MCF 10A (cell line): Measurements from ENCODE around the gene ZNF35. TPM values are rescaled to one million over a fixed set of nuclear protein-coding genes. Genes with fewer than 3 reads are reported as not detected.

Source experiments
- BruUV-seq: library from RNA; stranded (reverse); fragments of 400-500 nt; replicated peaks from 2 replicates; lab custom pipeline; 2021; lab: Mats Ljungman, UMichigan
- CTCF ChIA-PET: fragments of 300-600 bp; sonication (Branson Sonifier 250); formaldehyde crosslinking; extraction: SDS; loops from one replicate; lab custom pipeline; 2021; ENCODE audit warnings: antibody characterized with exemption, inconsistent platforms; lab: Yijun Ruan, JAX
- POLR2A ChIA-PET: fragments of 300-600, 350-650 bp; sonication (Branson Sonifier 250); formaldehyde crosslinking; extraction: SDS; loops from one replicate; lab custom pipeline; 2020; ENCODE audit warnings: antibody characterized with exemption, inconsistent platforms; lab: Yijun Ruan, JAX
- DNase-seq: peaks from one replicate; pipeline ENCODE4 v3.0.0-alpha.2; 2018; ENCODE audit not compliant: unreplicated experiment
- H3K27ac Mint-ChIP-seq: one replicate; pipeline ENCODE4 v1.8.0; 2022; ENCODE audit warnings: mild to moderate bottlenecking, low read depth, mixed read lengths; ENCODE audit not compliant: unreplicated experiment
- H3K27me3 Mint-ChIP-seq: one replicate; pipeline ENCODE4 v1.8.0; 2022; ENCODE audit warnings: mixed read lengths; ENCODE audit not compliant: insufficient read depth, unreplicated experiment
- H3K36me3 Mint-ChIP-seq: one replicate; pipeline ENCODE4 v1.8.0; 2022; ENCODE audit warnings: mild to moderate bottlenecking, moderate library complexity, mixed read lengths; ENCODE audit not compliant: insufficient read depth, unreplicated experiment
- H3K4me1 Mint-ChIP-seq: one replicate; pipeline ENCODE4 v1.8.0; 2022; ENCODE audit warnings: mixed read lengths; ENCODE audit not compliant: insufficient read depth, unreplicated experiment
- H3K4me3 Mint-ChIP-seq: one replicate; pipeline ENCODE4 v1.8.0; 2022; ENCODE audit warnings: mild to moderate bottlenecking, moderate library complexity, mixed read lengths; ENCODE audit not compliant: unreplicated experiment
- H3K9me3 Mint-ChIP-seq: one replicate; pipeline ENCODE4 v1.8.0; 2022; ENCODE audit warnings: mixed read lengths; ENCODE audit not compliant: unreplicated experiment
- CTCF ChIP-seq: fragments of 200-600 bp; IDR thresholded peaks from one replicate; pipeline ENCODE4 v1.8.0; 2022; ENCODE audit warnings: antibody characterized with exemption, mild to moderate bottlenecking; ENCODE audit not compliant: unreplicated experiment
- intact Hi-C: fragments of 100-400 bp; cut with micrococcal nuclease; formaldehyde crosslinking; loops from 2 replicates; pipeline ENCODE4 v1.14.1; 2022
- total RNA-seq: library from RNA; stranded (reverse); gene quantifications from 2 replicates; pipeline ENCODE4 v1.2.3, GENCODE V29; 2022

The ZNF35 gene
- total RNA-seq, 1 experiment from 2014 or later, result 9.9 TPM

- Mint-ChIP-seq H3K9me3 (peaks cover 21% of the 10 kb centered on the region), H3K36me3 (no peaks in the 10 kb centered on the region), H3K27me3 (no peaks in the 10 kb centered on the region), H3K4me1 (no peaks in the 10 kb centered on the region), H3K4me3 (no peak overlapping the region), H3K27ac (no peak overlapping the region)
- CTCF ChIA-PET, result no interaction called here
- BruUV-seq, result no TSS peak
- POLR2A ChIA-PET, result no interaction called here
- no peak for TF ChIP-seq CTCF
- intact Hi-C loops, result no loop called here
- no peak for DNase-seq
Observed at GRCh38 chr3:44687898-44688297, 39.4 kb downstream of the ZNF35 start.

Other genes starting within 250 kb of the ZNF35 start
- 10.1 and 11.0 TPM in 2 replicates for gene ZNF445, start 171.1 kb upstream of the ZNF35 start, total RNA-seq
- not detected in 2 replicates for gene ZKSCAN7, start 93.5 kb upstream of the ZNF35 start, total RNA-seq
- not detected in 2 replicates for gene ZNF660, start 63.8 kb upstream of the ZNF35 start, total RNA-seq
- gene ZNF197, start 23.7 kb upstream of the ZNF35 start, total RNA-seq, result 15.6 and 15.8 TPM in 2 replicates
- gene ZNF502, start 63.9 kb downstream of the ZNF35 start, total RNA-seq, result 2.4 and 2.8 TPM in 2 replicates
- 0.17 and 0.40 TPM in 2 replicates for gene ZNF501, start 80.9 kb downstream of the ZNF35 start, total RNA-seq
- 17.7 and 18.2 TPM in 2 replicates for gene KIAA1143, start 112.9 kb downstream of the ZNF35 start, total RNA-seq
- gene KIF15, start 113.1 kb downstream of the ZNF35 start, total RNA-seq, result 5.6 and 10.6 TPM in 2 replicates
- gene TMEM42, start 213.2 kb downstream of the ZNF35 start, total RNA-seq, result 27.6 and 27.8 TPM in 2 replicates
- 1.1 and 2.5 TPM in 2 replicates for gene TGM4, start 225.9 kb downstream of the ZNF35 start, total RNA-seq